Activated effector memory CD4-positive, alpha-beta T cell treated with Interleukin-2 at 50 U/mL for 16 hours (primary cell): Measurements from ENCODE around the gene TLR10.

Experiments used
- DNase-seq: peaks from one replicate; pipeline ENCODE4 v3.0.0-alpha.2; 2020

The TLR10 gene

DNA sequence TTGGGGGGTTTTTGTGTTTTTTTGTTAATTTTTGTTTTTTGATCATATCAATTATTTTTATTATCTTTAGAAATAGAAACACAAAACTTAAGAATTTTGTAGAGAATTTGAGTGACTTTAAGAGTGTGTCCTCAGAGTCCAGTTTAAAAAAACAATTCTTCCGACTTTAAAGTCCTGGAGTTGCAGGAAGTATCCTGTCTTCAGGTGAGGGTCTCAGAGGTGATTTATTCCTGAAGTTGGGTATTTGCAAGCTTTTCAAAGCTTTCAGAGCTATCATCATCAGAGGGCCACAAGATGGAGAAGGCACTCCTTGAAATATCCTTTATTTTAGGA is 23.0 kb downstream of the TLR10 start:
- no peak for DNase-seq

GRCh38 chr4:38759113-38759789 is 23.5 kb downstream of the TLR10 start:
- peak; percentile 43 for DNase-seq

- DNase-seq, result no peak
Observed at GRCh38 chr4:38757945-38758600, 24.7 kb downstream of the TLR10 start.

- DNase-seq, result no peak
Observed at GRCh38 chr4:38752941-38753806, 29.6 kb downstream of the TLR10 start.

DNA sequence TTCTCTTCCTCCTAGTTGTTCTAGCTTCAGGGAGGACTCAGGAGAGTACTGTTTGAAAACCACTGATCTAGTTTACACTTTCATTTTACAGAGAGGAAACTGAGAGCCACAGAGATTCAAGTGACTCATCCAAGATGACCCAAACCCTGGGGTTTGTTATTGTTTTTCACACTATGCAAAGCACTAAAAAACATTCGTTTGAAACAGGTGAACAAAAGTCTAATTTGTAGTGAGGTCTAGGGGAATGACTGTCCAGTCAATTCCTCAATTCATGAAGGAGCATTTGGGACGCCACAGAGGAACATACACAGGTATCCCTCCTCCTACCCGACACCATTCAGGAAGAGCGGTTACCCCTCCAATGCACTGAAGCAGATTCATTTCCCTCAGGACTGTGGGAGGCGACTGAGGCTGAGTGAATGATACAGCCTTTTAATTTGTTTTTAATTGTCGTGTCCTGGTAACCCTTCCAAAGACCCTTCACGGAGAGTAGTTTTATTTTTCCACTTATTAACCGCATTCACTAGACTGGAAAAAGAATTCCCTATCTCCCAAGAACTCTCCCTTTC is 30.3 kb downstream of the TLR10 start:
- DNase-seq, result no peak

- DNase-seq, result no peak
Observed at GRCh38 chr4:38751341-38752010, 31.3 kb downstream of the TLR10 start.

- DNase-seq, result no peak
Observed at GRCh38 chr4:38749336-38749735, 33.5 kb downstream of the TLR10 start.

DNA sequence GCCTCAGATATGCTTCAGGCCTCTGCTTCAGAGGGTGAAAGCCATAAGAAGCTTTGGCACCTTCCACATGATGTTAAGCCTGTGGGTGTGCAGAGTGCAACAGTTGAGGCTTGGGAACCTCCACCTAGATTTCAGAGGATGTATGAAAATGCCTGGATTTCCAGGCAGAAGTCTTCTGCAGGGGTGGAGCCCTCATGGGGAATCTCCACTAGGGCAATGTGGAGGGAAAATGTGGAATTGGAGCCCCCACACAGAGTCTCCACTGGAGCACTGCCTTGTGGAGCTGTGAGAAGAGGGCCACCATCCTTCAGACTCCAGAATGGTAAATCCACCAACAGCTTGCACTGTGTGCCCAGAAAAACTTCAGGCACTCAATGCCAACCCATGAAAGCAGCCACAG is 35.2 kb downstream of the TLR10 start:
- no peak for DNase-seq

GRCh38 chr4:38745881-38746280 is 36.9 kb downstream of the TLR10 start:
- DNase-seq, result no peak

DNA sequence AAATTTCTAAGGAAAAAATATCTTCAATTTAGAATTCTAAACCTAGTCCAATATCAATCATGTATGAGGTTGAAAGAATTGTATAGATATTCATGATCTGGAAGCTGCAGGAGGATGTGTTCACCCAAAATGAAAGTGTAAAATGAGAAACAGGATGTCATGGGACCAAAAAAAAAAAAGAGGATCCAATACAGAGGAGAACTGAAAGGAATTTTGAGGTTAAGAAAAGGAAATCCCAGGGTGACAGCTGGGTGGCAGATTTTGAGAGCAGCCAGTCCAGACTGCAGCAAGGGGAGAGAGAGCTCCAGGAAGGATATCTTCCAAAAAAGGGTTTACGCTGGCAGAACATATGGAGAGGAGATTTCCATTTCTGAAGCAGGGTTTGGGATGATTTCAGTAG is 38.9 kb downstream of the TLR10 start:
- no peak for DNase-seq

DNA sequence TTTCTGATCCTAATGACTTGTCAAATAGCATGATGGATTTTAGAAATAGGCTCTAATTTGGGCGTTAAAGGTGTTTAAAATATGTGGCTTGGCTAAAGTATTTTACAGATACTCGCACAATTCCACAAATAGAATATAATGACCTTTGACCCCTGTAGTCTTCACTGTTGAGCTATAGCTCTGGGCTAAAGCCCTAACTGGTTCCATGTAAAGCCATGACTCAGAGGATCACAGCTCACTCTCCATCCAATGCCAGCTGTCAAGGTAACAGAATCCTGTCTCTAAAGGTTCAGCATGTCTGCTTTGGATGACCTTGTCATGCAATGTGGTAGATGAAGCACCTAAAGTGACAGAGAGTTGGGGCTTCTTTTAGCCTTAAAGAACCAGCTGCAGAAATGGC is 42.5 kb downstream of the TLR10 start:
- DNase-seq, result no peak

DNA sequence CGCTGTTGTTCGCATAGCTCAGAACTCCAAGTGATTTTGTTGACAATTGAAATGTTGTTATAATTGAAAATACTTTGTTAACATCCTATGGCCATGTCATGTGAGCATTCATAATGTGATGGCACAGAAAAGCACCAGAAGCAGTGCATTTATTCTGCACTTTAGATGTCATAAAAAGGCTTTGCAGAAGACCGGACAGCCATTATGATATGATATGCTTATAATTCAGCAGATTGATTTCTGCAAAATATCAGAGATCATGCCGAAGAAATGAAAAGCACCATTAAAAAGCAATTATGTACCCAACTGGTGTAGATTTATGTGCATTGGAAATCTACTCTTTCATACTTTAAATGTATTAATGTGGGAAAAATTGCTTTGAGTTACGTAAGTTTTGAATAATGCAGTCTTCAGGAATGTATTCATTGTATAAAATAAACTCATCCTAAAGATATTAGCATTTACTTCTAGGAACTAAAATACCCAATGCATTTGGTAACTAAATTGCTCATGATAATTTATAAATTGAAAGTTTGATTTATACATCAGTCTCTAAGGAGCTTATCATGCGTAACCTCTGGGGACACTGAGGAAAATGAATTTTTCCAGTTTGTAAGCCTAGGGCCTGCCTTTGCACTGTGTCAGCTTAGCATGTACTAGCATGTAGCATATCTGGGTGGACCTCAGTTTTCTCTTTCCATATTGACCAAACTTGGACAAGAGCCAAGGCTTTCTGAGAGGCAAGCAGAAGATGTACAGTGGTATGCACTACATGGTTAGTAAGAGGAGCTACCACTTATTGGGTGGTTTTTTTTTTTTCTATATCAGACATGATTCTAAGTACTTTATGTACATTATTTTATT is 43.6 kb downstream of the TLR10 start:
- no peak for DNase-seq

GRCh38 chr4:38735870-38736269 is 46.9 kb downstream of the TLR10 start:
- DNase-seq, result no peak

DNA sequence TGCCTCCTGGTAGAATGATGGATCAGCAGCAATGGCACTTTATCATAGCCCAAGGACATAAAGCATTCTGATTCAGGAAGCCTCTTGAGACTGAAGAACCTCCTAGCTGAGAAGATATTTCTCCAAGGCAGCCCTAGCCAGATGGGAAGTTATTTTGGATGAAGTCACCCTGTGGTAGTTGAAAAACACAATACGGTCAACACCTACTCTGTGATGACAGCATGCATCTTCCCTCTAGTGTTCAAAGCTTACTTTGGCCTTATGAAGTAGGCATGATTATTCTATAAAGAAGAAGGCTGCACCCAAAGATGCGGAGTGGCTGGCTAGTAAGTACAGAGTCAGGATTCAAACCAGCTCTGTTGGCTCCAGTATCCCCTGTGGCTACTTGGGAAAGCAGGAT is 47.9 kb downstream of the TLR10 start:
- no peak for DNase-seq

DNA sequence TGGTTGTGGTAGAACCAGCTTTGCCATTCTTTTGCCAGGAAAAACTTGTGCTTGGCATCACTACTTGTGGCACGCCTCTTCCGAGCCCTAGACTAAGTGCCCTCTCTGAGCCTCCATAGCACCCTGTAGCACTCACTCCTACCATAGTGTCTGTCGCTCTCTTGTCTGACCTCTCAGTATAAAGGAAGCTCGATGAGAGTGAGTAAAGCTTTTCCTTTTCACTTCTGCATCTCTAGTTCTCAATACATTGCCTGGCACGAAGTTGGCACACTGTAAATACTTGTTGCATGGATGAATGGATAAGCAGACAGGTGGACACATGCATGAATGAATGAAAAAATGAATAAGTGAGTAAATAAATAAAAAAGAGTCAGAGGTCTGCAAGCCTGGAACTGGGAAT is 48.3 kb downstream of the TLR10 start:
- DNase-seq, result no peak

DNA sequence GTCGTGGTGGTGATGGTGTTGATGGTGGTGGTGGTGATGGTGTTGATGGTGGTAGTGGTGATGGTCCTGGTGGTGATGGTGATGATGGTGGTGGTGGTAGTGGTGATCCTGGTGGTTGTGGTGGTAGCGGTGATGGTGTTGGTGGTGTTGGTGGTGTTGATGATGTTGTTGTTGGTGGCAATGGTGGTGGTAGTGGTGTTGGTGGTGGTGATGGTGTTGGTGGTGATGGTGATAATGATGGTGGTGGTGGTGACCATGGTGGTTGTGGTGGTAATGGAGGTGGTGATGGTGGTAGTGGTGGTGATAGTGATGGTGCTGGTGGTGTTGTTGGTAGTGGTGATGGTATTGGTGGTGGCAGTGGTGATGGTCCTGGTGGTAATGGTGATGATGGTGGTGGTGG is 49.1 kb downstream of the TLR10 start:
- DNase-seq, result no peak

DNA sequence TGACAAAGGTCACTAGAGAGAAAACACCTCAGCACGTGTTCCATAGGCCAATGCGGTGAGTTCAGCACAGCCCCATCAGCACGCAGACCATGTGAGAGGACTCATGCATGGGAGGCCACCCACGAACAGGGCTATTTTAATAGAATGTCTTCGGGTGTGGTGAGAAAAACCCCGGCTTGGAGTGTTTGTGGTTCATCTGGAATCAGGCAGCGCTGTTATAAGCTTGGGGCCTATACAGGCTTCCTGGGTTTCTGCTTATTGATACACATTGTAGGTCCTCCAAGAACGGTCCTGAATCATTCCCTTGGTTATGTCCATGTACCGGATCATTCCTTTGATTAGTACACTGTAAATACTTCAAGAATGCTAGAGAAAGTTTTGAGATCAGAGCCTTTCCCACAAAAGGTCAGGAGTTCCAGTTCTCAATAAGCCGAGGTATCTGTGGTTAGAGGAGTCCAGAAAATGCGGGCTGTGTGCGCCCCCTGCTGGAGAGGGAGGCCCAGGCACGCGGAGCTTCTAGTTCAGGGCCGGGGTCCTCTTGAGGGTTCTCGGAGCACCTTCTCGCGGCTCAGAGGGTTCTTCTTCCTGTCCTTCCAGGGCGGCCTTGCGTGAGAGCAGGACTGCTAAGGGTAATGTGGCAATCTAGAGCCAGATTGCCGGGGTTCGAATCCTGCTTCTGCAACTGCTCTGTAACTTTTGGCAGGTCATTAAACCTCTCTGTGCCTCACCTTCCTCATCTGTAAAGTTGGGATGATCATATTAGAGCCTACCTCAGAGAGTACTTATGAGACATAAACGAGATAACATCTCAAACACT is 51.8 kb downstream of the TLR10 start:
- peak; percentile 66 for DNase-seq

GRCh38 chr4:38730493-38730829 is 52.3 kb downstream of the TLR10 start:
- DNase-seq, result no peak

- no peak for DNase-seq
Observed at GRCh38 chr4:38728631-38729141, 54.1 kb downstream of the TLR10 start.

DNA sequence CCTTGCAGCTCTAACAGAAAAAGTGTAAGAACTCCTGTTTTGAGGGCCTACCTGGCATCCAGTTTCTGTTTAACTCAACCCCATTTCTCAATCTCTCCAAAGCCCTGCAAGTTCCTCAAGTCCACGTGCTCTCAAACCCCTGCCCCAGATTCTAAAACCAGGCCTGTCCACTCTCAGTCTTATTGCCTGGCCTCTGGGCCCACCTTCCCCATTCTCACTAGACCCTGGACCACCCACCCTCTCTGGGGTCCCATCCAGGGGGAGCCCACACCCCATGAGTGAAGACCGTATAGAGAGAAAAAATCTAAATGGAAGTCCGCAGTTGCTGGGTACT is 58.3 kb downstream of the TLR10 start:
- DNase-seq, result no peak

DNA sequence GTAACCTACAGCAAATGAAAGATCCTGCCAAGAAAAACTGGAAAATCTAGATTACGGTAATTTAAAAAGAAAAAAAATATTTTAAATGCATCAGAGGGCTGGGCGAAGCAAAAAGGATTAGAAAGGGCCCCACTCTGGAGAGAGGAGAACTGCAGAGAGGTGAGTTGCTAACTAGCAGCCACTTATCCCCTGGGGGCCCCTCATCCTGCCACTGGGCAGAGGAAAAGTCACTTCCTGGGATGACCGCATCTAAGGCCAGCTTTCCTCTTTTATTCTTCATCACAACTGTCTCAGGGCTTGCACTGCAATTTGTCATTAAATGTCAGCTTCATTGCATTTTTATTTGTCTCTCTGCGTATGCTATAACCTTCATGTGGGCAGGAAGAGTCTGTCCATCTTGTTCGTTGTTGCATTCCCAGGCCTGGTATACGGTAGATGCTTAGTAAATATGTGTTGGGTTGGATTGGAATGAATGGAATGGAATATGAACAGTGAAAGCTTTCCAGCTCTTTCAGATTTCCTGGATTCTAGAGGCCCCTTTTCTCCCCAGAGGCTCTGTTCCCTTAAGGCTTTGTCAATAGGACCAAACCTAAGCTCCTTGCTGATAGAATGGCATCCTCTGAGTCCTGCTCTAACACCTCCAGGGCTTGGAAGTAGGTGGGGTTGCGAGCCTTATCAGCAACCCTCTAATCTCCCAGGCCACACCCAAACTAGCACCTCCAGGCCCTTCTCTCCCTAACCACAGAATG is 58.9 kb downstream of the TLR10 start:
- DNase-seq, result no peak
